ENCODE data around the gene IRF7. TPM values are rescaled to one million over a fixed set of nuclear protein-coding genes. Genes with fewer than 3 reads are reported as not detected.

IRF7 gene
- total RNA-seq, 6 experiments from 2014 or later, result 27.3 to 72.8 (median 47.7) TPM

DNA sequence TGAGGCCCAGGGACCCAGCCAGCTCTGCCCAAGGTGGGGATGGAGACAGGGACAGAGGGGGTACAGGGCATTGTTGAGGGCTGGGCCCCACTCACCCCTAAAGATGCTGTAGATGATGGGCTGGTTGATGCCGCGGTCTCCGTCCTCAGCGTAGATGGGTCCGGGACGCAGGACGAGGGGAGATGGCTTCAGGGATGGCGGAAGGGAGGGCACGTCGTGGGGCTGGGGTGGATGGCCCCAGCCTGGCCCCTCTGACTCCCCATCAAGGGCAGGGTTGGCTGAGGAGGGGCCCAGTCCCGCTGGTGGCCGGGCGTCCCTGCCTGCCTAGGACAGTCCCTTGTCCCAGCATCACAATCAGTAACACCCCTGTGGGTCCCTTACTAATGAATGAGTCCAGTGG lies 4.5 kb upstream of the IRF7 start:
- DNase-seq (no peak), ATAC-seq (no peak)
- 92% methylated on average over 2 of the region's 13 CpGs for WGBS (ENCODE audit: insufficient coverage, low coverage, low lambda C conversion rate, missing lambda C conversion rate)
- intact Hi-C loops (cut with DNase I), result no loop called here
- H3K27ac ChIP-seq, result no peak overlapping the region
- H3K9me3 ChIP-seq, result no peaks in the 10 kb centered on the region
- no peak for TF ChIP-seq POLR2A (IDR thresholded peaks at IDR 0.05)
- TF ChIP-seq, protein P1, sequence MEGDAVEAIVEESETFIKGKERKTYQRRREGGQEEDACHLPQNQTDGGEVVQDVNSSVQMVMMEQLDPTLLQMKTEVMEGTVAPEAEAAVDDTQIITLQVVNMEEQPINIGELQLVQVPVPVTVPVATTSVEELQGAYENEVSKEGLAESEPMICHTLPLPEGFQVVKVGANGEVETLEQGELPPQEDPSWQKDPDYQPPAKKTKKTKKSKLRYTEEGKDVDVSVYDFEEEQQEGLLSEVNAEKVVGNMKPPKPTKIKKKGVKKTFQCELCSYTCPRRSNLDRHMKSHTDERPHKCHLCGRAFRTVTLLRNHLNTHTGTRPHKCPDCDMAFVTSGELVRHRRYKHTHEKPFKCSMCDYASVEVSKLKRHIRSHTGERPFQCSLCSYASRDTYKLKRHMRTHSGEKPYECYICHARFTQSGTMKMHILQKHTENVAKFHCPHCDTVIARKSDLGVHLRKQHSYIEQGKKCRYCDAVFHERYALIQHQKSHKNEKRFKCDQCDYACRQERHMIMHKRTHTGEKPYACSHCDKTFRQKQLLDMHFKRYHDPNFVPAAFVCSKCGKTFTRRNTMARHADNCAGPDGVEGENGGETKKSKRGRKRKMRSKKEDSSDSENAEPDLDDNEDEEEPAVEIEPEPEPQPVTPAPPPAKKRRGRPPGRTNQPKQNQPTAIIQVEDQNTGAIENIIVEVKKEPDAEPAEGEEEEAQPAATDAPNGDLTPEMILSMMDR (IDR thresholded peaks at IDR 0.05), result no peak
- no peaks in the 10 kb centered on the region for H3K36me3 ChIP-seq
- H3K4me1 ChIP-seq, result peaks cover 0 to 16% (median 4%) of the 10 kb centered on the region in 4 donors
- no peaks in the 10 kb centered on the region for H3K27me3 ChIP-seq
- no peak overlapping the region for H3K4me3 ChIP-seq

DNA sequence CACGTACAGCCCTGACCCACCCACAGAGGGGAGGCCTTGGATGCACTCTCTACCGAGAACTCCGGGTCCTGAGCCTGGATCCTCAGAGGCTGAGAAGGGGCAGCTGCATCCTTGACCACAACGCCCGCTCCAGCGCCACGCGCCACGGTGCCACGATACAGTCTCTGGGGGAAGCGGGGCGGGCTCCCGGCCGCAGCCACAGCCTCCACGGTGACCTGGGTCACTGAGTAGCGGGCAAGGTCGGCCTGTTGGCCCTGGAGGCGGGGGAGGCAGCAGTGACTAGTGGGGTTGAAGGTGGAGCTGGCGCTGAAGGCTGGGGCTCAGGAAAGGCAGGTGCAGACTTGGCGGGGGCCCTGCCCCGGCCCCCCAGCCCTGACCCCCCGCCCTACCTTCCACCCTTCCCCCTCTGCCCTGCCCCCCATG lies 3.9 kb upstream of the IRF7 start:
- H3K9me3 ChIP-seq, result no peaks in the 10 kb centered on the region
- no peak overlapping the region for H3K27ac ChIP-seq
- H3K4me3 ChIP-seq, result no peak overlapping the region
- intact Hi-C loops (cut with DNase I), result no loop called here
- H3K4me1 ChIP-seq, result peaks cover 0 to 19% (median 5%) of the 10 kb centered on the region in 4 donors
- DNase-seq (peak in 1 of 3 donors; percentile 53), ATAC-seq (no peak)
- no peaks in the 10 kb centered on the region for H3K27me3 ChIP-seq
- WGBS (ENCODE audit: insufficient coverage, low coverage, low lambda C conversion rate, missing lambda C conversion rate), result 100% methylated on average over 1 of the region's 22 CpGs
- TF ChIP-seq POLR2A (IDR thresholded peaks at IDR 0.05), result no peak
- TF ChIP-seq, protein P1 (IDR thresholded peaks at IDR 0.05), result no peak
- H3K36me3 ChIP-seq, result no peaks in the 10 kb centered on the region

DNA sequence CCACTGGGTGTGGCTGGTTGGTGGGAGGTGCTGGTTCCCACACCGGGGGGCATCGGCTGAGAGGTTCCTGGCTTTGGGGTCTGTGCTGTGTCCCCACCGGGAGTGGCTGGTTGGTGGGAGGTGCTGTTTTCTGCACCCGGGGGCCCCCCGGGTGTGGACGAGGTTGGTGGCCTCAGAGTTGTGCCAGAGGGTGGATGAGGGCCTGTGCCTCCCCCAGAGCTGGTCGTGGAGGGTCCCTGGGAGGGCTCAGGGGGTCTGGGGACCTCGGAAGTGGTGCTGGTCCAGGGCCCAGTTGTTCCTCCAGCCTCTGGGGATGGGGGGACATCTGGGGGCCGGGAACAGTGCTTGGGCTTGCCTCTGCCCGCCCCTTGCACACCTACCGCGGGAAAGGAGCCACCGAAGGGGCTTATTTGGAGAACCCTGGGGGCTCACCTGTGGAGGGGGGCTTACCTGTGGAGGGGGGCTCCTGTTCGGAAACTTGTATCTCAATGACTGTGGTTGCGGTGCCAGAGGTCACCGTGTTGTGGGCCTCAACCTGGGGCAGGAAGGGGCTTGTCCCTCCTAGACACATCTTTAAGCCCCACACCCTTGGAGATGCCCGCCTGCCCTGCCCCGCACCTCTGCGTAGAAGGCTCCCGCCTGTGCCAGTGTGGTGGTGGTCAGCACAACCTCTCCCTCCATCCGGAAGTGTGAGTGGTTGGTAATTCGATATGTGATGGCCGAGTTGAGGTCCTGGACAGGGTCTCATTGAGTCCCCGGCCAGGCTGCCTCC lies 3.3 kb upstream of the IRF7 start:
- Histone ChIP-seq H3K4me3 (no peak overlapping the region), H3K36me3 (no peaks in the 10 kb centered on the region), H3K27ac (no peak overlapping the region), H3K9me3 (no peaks in the 10 kb centered on the region), H3K27me3 (no peaks in the 10 kb centered on the region), H3K4me1 (peaks cover 0 to 19% (median 8%) of the 10 kb centered on the region in 4 donors)
- 100% methylated on average over 1 of the region's 24 CpGs for WGBS (ENCODE audit: insufficient coverage, low coverage, low lambda C conversion rate, missing lambda C conversion rate)
- DNase-seq (no peak), ATAC-seq (no peak)
- TF ChIP-seq POLR2A (IDR thresholded peaks at IDR 0.05), result no peak
- TF ChIP-seq, protein P1 (IDR thresholded peaks at IDR 0.05), result no peak
- intact Hi-C loops (cut with DNase I), result no loop called here

DNA sequence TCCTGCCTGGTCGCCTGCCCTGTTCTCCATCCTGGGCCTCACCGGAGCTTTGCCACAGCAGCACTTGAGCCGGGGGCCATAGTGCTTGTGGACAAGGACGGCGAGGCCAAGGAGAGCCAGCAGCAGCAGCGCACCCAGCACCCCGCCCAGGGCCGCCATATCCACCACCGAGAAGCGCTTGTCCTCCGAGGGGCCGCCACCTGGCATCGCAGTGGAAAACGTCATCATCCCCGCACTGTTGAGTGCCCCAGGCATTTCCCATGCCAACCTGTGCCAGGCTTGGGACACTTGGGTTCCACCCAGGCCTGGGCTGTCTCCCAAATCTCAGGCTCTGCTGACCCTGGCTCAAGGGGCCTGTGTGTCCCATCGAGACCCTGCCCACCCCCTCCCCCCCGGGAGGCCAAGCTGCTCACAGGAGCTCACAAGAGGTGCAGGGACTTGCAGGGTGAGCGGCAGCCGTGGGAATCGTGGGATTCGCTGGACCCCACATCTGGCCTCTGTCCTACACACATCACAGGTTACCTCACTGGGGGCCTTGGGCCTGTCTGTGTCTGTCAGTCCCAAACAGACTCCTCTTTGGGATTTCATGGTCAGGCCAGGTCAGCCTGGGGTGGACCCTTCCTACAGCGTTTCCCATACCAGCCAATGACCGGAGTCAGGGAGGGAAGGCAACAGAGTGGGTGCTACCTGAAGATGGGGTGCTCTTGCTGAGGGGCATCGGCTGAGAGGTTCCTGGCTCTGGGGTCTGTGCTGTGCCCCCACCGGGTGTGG lies 2.3 kb upstream of the IRF7 start:
- Histone ChIP-seq H3K9me3 (no peaks in the 10 kb centered on the region), H3K4me1 (peaks cover 0 to 26% (median 12%) of the 10 kb centered on the region in 4 donors), H3K4me3 (no peak overlapping the region), H3K27me3 (no peaks in the 10 kb centered on the region), H3K27ac (no peak overlapping the region), H3K36me3 (peaks cover 0 to 2% (median 1%) of the 10 kb centered on the region in 4 donors)
- ATAC-seq (no peak), DNase-seq (peak in 2 of 3 donors; percentile 26 to 60)
- intact Hi-C loops (cut with DNase I), result no loop called here
- TF ChIP-seq, protein P1 (IDR thresholded peaks at IDR 0.05), result no peak
- no peak for TF ChIP-seq POLR2A (IDR thresholded peaks at IDR 0.05)
- 78% methylated on average over 7 of the region's 25 CpGs for WGBS (ENCODE audit: insufficient coverage, low coverage, low lambda C conversion rate, missing lambda C conversion rate)
